GM23248 (cell line): ENCODE data around the gene LRBA. TPM values are rescaled to one million over a fixed set of nuclear protein-coding genes. Genes with fewer than 3 reads are reported as not detected.

Experiments used
- DNase-seq: peaks from one replicate; pipeline ENCODE4 v3.0.0-alpha.2; 2015
- H2AFZ ChIP-seq: fragments of 200-600 bp; sonication (generic); 2 replicates; pipeline ENCODE4 v1.6.1; 2016; ENCODE audit warnings: antibody characterized with exemption
- H3F3A ChIP-seq: fragments of 200-600 bp; sonication (generic); 2 replicates; pipeline ENCODE4 v1.6.1; 2016; ENCODE audit warnings: mild to moderate bottlenecking, antibody characterized with exemption, mixed run types; ENCODE audit not compliant: insufficient read depth
- H3K27ac ChIP-seq: fragments of 200-600 bp; sonication (generic); 2 replicates; pipeline ENCODE4 v1.5.1; 2016; ENCODE audit warnings: mild to moderate bottlenecking
- H3K27me3 ChIP-seq: fragments of 200-600 bp; sonication (generic); replicated peaks from 2 replicates; pipeline ENCODE4 v1.6.1; 2016; ENCODE audit warnings: mild to moderate bottlenecking; ENCODE audit not compliant: insufficient read depth
- H3K36me3 ChIP-seq: fragments of 200-600 bp; sonication (generic); 2 replicates; pipeline ENCODE4 v1.6.1; 2016; ENCODE audit warnings: low read depth, mild to moderate bottlenecking
- H3K4me1 ChIP-seq: fragments of 200-600 bp; sonication (generic); 2 replicates; pipeline ENCODE4 v1.6.1; 2016; ENCODE audit warnings: mild to moderate bottlenecking; ENCODE audit not compliant: insufficient read depth
- H3K4me2 ChIP-seq: fragments of 200-600 bp; sonication (generic); one replicate; pipeline ENCODE4 v1.6.1; 2016; ENCODE audit warnings: mild to moderate bottlenecking; ENCODE audit not compliant: unreplicated experiment
- H3K4me3 ChIP-seq: fragments of 200-600 bp; sonication (generic); 2 replicates; pipeline ENCODE4 v1.5.1; 2016; ENCODE audit warnings: mild to moderate bottlenecking
- H3K79me2 ChIP-seq: fragments of 200-600 bp; sonication (generic); 2 replicates; pipeline ENCODE4 v1.6.1; 2016; ENCODE audit warnings: mild to moderate bottlenecking; ENCODE audit not compliant: insufficient read depth
- H3K9ac ChIP-seq: fragments of 200-600 bp; sonication (generic); 2 replicates; pipeline ENCODE4 v1.6.1; 2016; ENCODE audit warnings: mild to moderate bottlenecking
- H3K9me2 ChIP-seq: fragments of 200-600 bp; sonication (generic); 2 replicates; pipeline ENCODE4 v1.6.1; 2016; ENCODE audit warnings: mixed run types, mild to moderate bottlenecking, moderate library complexity; ENCODE audit not compliant: insufficient read depth
- H3K9me3 ChIP-seq: fragments of 200-600 bp; sonication (generic); one replicate; pipeline ENCODE4 v1.6.1; 2017; ENCODE audit warnings: low read depth
- H4K20me1 ChIP-seq: fragments of 200-600 bp; sonication (generic); 2 replicates; pipeline ENCODE4 v1.6.0; 2016; ENCODE audit not compliant: insufficient read depth
- EZH2 ChIP-seq: fragments of 200-600 bp; sonication (generic); IDR thresholded peaks from 2 replicates; pipeline ENCODE4 v1.6.1; 2018; ENCODE audit warnings: antibody characterized with exemption, mild to moderate bottlenecking; ENCODE audit not compliant: insufficient read depth, poor library complexity, severe bottlenecking
- EZH2phosphoT487 ChIP-seq: fragments of 200-600 bp; sonication (generic); IDR thresholded peaks from 2 replicates; pipeline ENCODE4 v1.6.1; 2018; ENCODE audit warnings: antibody characterized with exemption, moderate library complexity, mild to moderate bottlenecking, low read depth; ENCODE audit not compliant: insufficient read depth
- WGBS, 2 experiments: methylation state at CpG; one replicate each; pipeline ENCODE4 v1.1.6; 2015 to 2017; ENCODE audit warnings: low lambda C conversion rate in 2 of 2, low coverage in 1 of 2; ENCODE audit errors: missing lambda C conversion rate in 2 of 2; 5-methylcytosine and 5-hydroxymethylcytosine counted together
- in situ Hi-C: fragments of 300-500 bp; cut with MboI; formaldehyde crosslinking; loops from 2 replicates; pipeline ENCODE4 v1.15.0; 2020
- polyA plus RNA-seq: library from polyadenylated mRNA; unstranded; fragments of >200 nt; fragmentation: Nextera tagmentation; extraction: Ambion mirVana; gene quantifications from 2 replicates; pipeline ENCODE4 v1.2.1, GENCODE V29; 2016
- total RNA-seq: library from RNA; depleted of rRNA; stranded (reverse); fragments of >200 nt; shearing (Covaris generic); gene quantifications from 2 replicates; pipeline ENCODE4 v1.2.3, GENCODE V29; 2014

The LRBA gene
- total and polyA plus RNA-seq, 2 experiments from 2014 or later: 6.6 to 17.8 TPM

DNA sequence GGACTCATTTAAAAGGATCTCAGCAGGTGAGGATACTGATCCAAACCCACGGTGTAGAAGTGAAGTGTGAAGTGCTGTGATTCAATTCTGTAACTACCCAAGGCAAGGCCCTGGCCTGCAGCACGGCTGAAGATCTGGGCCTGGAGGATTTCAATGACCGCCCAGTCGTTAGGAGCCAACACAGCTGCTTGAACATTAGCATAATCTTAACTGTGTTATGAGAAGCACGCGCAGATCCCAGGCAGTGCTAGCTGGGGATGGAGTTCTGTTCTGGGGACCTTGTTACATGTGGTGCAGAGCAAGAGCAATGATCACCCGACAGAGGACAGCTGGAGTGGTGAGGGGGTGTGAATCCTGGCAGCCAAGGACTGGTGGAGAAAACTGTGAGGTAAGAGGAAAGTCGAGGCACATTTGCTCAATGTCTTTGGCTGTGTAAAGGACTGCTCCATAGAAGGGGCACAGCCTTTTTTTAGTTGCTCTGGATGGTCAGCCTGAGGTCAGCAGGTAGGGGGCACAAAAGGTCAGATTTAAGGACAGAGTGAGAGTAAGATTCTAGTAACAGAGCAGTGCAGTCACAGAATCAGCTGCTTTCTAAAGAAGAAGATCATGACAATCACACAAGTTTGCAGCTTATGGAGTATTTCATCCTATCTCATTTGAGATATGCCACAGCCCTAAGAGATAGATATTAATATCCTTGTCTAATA is 755.1 kb downstream of the LRBA start:
- Histone ChIP-seq H3K9me3 (no peaks in the 10 kb centered on the region), H3K79me2 (no peaks in the 10 kb centered on the region), H3K27ac (no peak overlapping the region), H3F3A (no peaks in the 10 kb centered on the region; the same call in 1 of the 2 replicates), H3K36me3 (no peaks in the 10 kb centered on the region), H3K4me1 (peaks cover 7% of the 10 kb centered on the region), H3K4me2 (no peak overlapping the region), H3K9ac (no peak overlapping the region), H3K9me2 (no peaks in the 10 kb centered on the region), H3K27me3 (no peaks in the 10 kb centered on the region), H2AFZ (no peak overlapping the region), H3K4me3 (no peak overlapping the region), H4K20me1 (no peaks in the 10 kb centered on the region)
- DNase-seq: no peak
- no peak for TF ChIP-seq EZH2
- no peak for TF ChIP-seq EZH2phosphoT487
- WGBS, 2 experiments: 57 to 62% methylated on average over 8 of the region's 8 CpGs
- in situ Hi-C loops: no loop called here

DNA sequence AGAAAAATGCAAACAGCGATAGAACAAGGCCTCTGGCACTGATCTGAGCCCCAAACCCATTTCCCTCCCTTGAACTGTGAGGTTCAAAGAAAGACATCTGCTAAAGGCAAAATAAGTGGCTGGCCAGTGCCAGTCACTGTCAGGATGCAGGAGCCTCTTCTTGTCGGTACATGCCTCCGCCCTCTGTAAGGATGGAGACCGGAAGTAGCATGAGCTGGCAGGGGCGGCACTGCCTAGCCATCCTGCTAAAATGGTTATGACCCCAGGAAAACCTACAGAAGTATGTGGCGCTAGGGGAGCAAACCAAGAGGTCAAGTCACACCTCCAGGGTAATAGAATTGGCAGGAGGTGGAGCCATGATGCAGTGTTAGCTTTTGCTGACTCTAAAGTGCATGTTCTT is 756.5 kb downstream of the LRBA start:
- no peak overlapping the region for H3K27ac ChIP-seq
- no peaks in the 10 kb centered on the region for H3K9me3 ChIP-seq
- TF ChIP-seq EZH2phosphoT487 (no peak), EZH2 (no peak)
- H3K4me1 ChIP-seq: no peaks in the 10 kb centered on the region
- H3F3A ChIP-seq: no peaks in the 10 kb centered on the region; the same call in 1 of the 2 replicates
- no peak for DNase-seq
- WGBS, 2 experiments: 82 to 94% methylated on average over 6 of the region's 6 CpGs
- no peak overlapping the region for H2AFZ ChIP-seq
- H3K9ac ChIP-seq: no peak overlapping the region
- no peak overlapping the region for H3K4me2 ChIP-seq
- H3K27me3 ChIP-seq: no peaks in the 10 kb centered on the region
- no peaks in the 10 kb centered on the region for H3K9me2 ChIP-seq
- no peaks in the 10 kb centered on the region for H3K36me3 ChIP-seq
- no peaks in the 10 kb centered on the region for H3K79me2 ChIP-seq
- H4K20me1 ChIP-seq: no peaks in the 10 kb centered on the region
- in situ Hi-C loops: no loop called here
- H3K4me3 ChIP-seq: no peak overlapping the region

DNA sequence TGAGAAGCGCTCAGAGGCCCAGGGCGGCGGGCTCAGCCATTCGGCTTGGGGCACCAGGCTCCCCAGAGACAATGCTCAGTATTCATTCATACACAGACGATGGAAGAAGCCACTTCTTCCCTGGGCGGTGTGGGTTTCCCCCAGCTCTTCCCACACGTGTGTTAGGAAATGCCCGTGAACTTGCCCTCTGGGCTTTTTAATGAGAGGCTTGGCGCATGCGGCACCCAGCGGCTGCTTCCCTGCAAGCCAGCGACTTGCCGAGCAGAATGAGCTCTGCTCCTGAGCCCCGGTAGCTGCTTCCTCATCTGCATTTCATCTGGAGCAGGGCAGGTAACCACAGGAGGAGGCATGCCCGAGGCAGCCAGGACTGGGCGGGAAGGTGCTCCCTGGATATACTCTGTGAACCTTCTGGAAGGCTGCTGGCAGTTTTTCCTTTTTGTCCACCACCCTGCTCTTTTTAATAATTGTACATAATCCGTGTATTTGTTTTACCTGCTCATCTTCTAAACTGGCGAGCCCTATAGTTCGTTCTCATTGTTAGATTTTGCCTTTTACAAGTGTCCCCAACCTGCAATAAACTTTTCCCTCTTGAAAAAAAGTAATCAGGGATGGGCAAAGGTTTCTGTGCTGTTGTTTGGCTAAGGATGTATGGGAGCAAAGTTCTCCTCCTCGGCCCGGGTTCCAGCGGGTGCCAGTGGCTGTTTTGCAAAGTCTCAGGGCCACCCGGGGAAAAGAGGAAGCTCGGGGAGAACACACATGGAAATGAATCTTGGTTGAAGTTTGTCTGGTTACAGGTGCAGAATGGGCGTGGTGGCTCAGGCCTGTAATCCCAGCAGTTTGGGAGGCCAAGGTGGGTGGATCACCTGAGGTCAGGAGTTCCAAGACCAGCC is 758.0 kb downstream of the LRBA start:
- TF ChIP-seq EZH2: no peak
- no peak for TF ChIP-seq EZH2phosphoT487
- in situ Hi-C loops: no loop called here
- H3K9me3 ChIP-seq: no peaks in the 10 kb centered on the region
- H3K27ac ChIP-seq: no peak overlapping the region
- H3F3A ChIP-seq: no peaks in the 10 kb centered on the region; the same call in 1 of the 2 replicates
- H3K4me3 ChIP-seq: no peak overlapping the region
- H3K79me2 ChIP-seq: no peaks in the 10 kb centered on the region
- H3K27me3 ChIP-seq: no peaks in the 10 kb centered on the region
- no peaks in the 10 kb centered on the region for H3K4me1 ChIP-seq
- no peaks in the 10 kb centered on the region for H3K9me2 ChIP-seq
- no peak overlapping the region for H2AFZ ChIP-seq
- no peak overlapping the region for H3K9ac ChIP-seq
- H4K20me1 ChIP-seq: no peaks in the 10 kb centered on the region
- H3K4me2 ChIP-seq: no peak overlapping the region
- H3K36me3 ChIP-seq: no peaks in the 10 kb centered on the region
- no peak for DNase-seq
- 95 to 97% methylated on average over 25 of the region's 25 CpGs for WGBS, 2 experiments

DNA sequence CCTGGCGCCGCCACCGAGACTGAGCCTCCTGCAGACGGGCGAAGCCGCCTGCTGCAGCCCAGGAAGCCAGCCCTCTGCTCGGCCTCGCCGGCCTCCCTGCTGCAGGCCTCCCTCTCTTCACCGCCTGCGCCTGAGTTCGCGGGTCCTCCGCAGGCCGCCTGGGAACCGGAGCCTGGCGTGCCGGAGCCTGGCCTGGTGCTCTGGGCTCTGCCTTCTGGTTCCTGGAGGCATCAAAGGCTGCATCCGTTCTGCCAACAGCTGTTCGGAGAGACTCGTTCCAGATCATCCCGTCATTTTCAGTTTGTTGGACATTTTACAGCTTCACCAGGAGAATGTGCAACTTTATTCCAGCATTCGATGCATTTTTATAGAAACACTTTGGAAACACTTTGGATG is 758.9 kb downstream of the LRBA start:
- H3K9me2 ChIP-seq: no peaks in the 10 kb centered on the region
- no peak overlapping the region for H3K4me3 ChIP-seq
- in situ Hi-C loops: no loop called here
- WGBS, 2 experiments: 68 to 73% methylated on average over 19 to 23 of the region's 23 CpGs
- H3K9me3 ChIP-seq: no peaks in the 10 kb centered on the region
- no peaks in the 10 kb centered on the region for H4K20me1 ChIP-seq
- H3K4me2 ChIP-seq: no peak overlapping the region
- no peaks in the 10 kb centered on the region for H3K79me2 ChIP-seq
- TF ChIP-seq EZH2 (no peak), EZH2phosphoT487 (no peak)
- H3K4me1 ChIP-seq: no peaks in the 10 kb centered on the region
- H3F3A ChIP-seq: no peaks in the 10 kb centered on the region
- H3K9ac ChIP-seq: no peak overlapping the region
- peak; percentile 17 for DNase-seq
- H3K27me3 ChIP-seq: no peaks in the 10 kb centered on the region
- no peak overlapping the region for H3K27ac ChIP-seq
- H2AFZ ChIP-seq: no peak overlapping the region; the same call in 1 of the 2 replicates
- H3K36me3 ChIP-seq: no peaks in the 10 kb centered on the region
